Lower leg skin (tissue), 4 donors: ENCODE data around the gene BLNK. TPM values are rescaled to one million over a fixed set of nuclear protein-coding genes. Genes with fewer than 3 reads are reported as not detected.

Experiments used
- DNase-seq, 2 donors: peaks; one replicate each; pipeline ENCODE4 v3.0.0-alpha.2; 2019; ENCODE audit warnings: low spot score in 2 of 2
- H3K4me3 ChIP-seq: fragments of 200-600 bp; sonication (generic); 2 replicates; pipeline ENCODE4 v1.5.1; 2017; ENCODE audit warnings: mild to moderate bottlenecking, low read depth; ENCODE audit not compliant: poor library complexity, severe bottlenecking
- CTCF ChIP-seq, 3 donors: fragments of 450-650 bp; IDR thresholded peaks; one replicate each; pipeline ENCODE4 v1.5.1; 2016; ENCODE audit warnings: antibody characterized with exemption in 3 of 3, mild to moderate bottlenecking in 3 of 3, moderate library complexity in 2 of 3
- POLR2A ChIP-seq, 2 donors: fragments of 450-650 bp; IDR thresholded peaks; one replicate each; pipeline ENCODE4 v1.6.1; 2016 to 2017; ENCODE audit warnings: antibody characterized with exemption in 2 of 2, mild to moderate bottlenecking in 1 of 2, moderate library complexity in 1 of 2
- WGBS, 2 donors: methylation state at CpG; one replicate each; pipeline ENCODE4 v1.1.5; 2018; 5-methylcytosine and 5-hydroxymethylcytosine counted together
- intact Hi-C: fragments of 100-400 bp; cut with DNase I; formaldehyde crosslinking; loops from one replicate; pipeline ENCODE4 v1.15.0; 2023; ENCODE audit warnings: low total_unique reads
- total RNA-seq, 4 donors: library from RNA; depleted of rRNA; stranded (reverse); fragments of >200 nt; gene quantifications; one replicate each; pipeline ENCODE4 v1.1.0, GENCODE V29; 2016

BLNK gene
- total RNA-seq, 4 donors from 2014 or later = 2.4 to 13.3 (median 7.7) TPM

GRCh38 chr10:96244354-96244753 is 27.0 kb downstream of the BLNK start:
- intact Hi-C loops = no loop called here
- no peak for TF ChIP-seq CTCF (IDR thresholded peaks at IDR 0.05)
- no peak for TF ChIP-seq POLR2A (IDR thresholded peaks at IDR 0.05)
- no peak for DNase-seq
- WGBS, 2 donors = 85 to 89% methylated on average over 7 of the region's 7 CpGs
- no peak overlapping the region for H3K4me3 ChIP-seq

DNA sequence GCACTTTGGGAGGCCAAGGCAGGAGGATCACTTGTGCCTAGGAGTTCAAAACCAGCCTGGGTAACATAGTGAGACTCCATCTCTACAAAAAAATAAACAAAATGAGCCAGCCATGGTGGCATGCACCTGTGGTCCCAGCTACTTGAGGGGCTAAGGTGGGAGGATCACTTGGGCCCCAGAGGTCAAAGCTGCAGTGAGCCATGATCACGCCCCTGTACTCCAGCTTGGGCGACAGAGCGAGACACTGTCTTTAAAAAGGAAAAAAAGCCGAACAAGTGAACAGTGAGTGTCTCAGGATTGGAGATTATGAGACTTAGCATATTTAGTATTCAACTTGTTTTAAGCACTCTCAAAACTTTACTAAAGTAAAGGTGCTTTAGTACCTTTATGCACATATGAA is 28.1 kb downstream of the BLNK start:
- no peak for DNase-seq
- intact Hi-C loops = no loop called here
- no peak for TF ChIP-seq CTCF (IDR thresholded peaks at IDR 0.05)
- no peak for TF ChIP-seq POLR2A (IDR thresholded peaks at IDR 0.05)
- no peak overlapping the region for H3K4me3 ChIP-seq
- 98 to 99% methylated on average over 4 of the region's 4 CpGs for WGBS, 2 donors

DNA sequence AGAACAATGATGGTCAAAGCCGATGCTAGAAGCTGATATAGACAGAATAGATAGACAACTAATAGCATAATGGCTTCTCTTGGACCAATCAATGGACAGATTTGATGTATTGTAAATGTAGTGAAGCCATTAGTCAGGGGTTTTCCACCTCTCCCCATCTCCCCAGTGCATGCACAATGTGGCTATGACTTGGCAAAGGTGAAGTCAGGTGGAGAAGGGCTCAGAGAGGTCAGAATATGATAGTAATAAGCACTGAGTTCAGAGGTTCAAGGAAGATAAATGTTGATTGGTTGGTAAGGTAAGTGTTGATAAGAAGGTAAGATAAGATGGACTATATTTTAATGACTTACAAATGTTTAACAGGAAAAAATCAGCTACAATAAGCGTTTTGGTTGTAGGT is 28.5 kb downstream of the BLNK start:
- TF ChIP-seq POLR2A (IDR thresholded peaks at IDR 0.05) (no peak), CTCF (IDR thresholded peaks at IDR 0.05) (no peak)
- no peak overlapping the region for H3K4me3 ChIP-seq
- 79 to 88% methylated on average over 2 of the region's 2 CpGs for WGBS, 2 donors
- intact Hi-C loops = no loop called here
- no peak for DNase-seq

- DNase-seq = no peak
- TF ChIP-seq POLR2A (IDR thresholded peaks at IDR 0.05) = no peak
- TF ChIP-seq CTCF (IDR thresholded peaks at IDR 0.05) = no peak
- WGBS, 2 donors = 50 to 63% methylated on average over 4 of the region's 4 CpGs
- intact Hi-C loops = no loop called here
- no peak overlapping the region for H3K4me3 ChIP-seq
Measured at GRCh38 chr10:96238646-96239623, 32.4 kb downstream of the BLNK start.

DNA sequence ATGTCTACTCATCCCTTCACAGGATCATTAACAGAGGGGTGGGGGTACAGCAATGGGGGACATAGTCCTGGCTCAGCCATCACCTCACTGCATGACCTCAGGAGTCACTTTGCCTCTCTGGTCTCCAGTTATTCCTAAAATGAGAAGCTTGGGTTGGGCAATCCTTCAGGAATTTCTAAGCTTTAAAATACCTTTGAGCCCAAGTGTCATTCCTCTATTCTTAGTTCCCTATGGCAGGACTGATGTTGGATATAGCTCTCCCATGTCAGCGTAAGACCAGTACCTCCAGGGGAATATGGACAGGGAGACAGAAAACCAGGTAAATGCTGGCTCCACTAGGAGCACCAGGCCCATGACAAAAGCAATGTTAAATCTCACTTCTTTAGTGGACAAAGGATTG is 34.5 kb downstream of the BLNK start:
- no peak overlapping the region for H3K4me3 ChIP-seq
- TF ChIP-seq CTCF (IDR thresholded peaks at IDR 0.05) (no peak), POLR2A (IDR thresholded peaks at IDR 0.05) (no peak)
- 80 to 100% methylated on average over 1 of the region's 1 CpG for WGBS, 2 donors
- no peak for DNase-seq
- intact Hi-C loops = no loop called here
